A673 (cell line): ENCODE results near the gene LDLRAD3. TPM values are rescaled to one million over a fixed set of nuclear protein-coding genes. Genes with fewer than 3 reads are reported as not detected.

ENCODE experiments used
- BruUV-seq: library from RNA; stranded (reverse); fragments of 400-500 nt; replicated peaks from 2 replicates; lab custom pipeline; 2021; lab: Mats Ljungman, UMichigan
- CTCF ChIA-PET: fragments of 300-600 bp; sonication (Branson Sonifier 250); formaldehyde crosslinking; loops from one replicate; lab custom pipeline; 2022; ENCODE audit warnings: antibody characterized with exemption; lab: Charles Lee
- POLR2A ChIA-PET: fragments of 300-600 bp; sonication (Branson Sonifier 250); formaldehyde crosslinking; loops from one replicate; lab custom pipeline; 2022; ENCODE audit warnings: antibody characterized with exemption; ENCODE audit not compliant: low non-redundant PET; lab: Charles Lee
- DNase-seq: peaks from one replicate; pipeline ENCODE4 v3.0.0-alpha.2; 2015; ENCODE audit warnings: low spot score
- H3K27ac ChIP-seq: fragments of 200-600 bp; sonication (generic); 2 replicates; pipeline ENCODE4 v1.5.1; 2016; ENCODE audit warnings: mixed run types, low read depth, mild to moderate bottlenecking, mixed read lengths, antibody characterized with exemption, low read length; ENCODE audit not compliant: poor library complexity, severe bottlenecking
- H3K27me3 ChIP-seq: fragments of 200-600 bp; sonication (generic); replicated peaks from 2 replicates; pipeline ENCODE4 v1.6.1; 2017; ENCODE audit warnings: mixed run types, low read depth, mild to moderate bottlenecking, mixed read lengths, antibody characterized with exemption, low read length; ENCODE audit not compliant: insufficient read depth, poor library complexity
- H3K36me3 ChIP-seq: fragments of 200-600 bp; sonication (generic); 2 replicates; pipeline ENCODE4 v1.6.1; 2016; ENCODE audit warnings: mixed run types, mild to moderate bottlenecking, mixed read lengths, antibody characterized with exemption, low read length; ENCODE audit not compliant: insufficient read depth, poor library complexity, severe bottlenecking
- H3K4me1 ChIP-seq: fragments of 200-600 bp; sonication (generic); 2 replicates; pipeline ENCODE4 v1.6.1; 2017; ENCODE audit warnings: mixed run types, mild to moderate bottlenecking, mixed read lengths, antibody characterized with exemption, low read length; ENCODE audit not compliant: insufficient read depth, poor library complexity, severe bottlenecking
- H3K4me3 ChIP-seq: fragments of 200-600 bp; sonication (generic); 2 replicates; pipeline ENCODE4 v1.5.1; 2016; ENCODE audit warnings: low read depth, mixed run types, mild to moderate bottlenecking, mixed read lengths, low read length; ENCODE audit not compliant: poor library complexity, severe bottlenecking
- H3K9me3 ChIP-seq: fragments of 200-600 bp; sonication (generic); 2 replicates; pipeline ENCODE4 v1.6.1; 2016; ENCODE audit warnings: mixed run types, low read depth, mild to moderate bottlenecking, mixed read lengths, antibody characterized with exemption, low read length; ENCODE audit not compliant: poor library complexity, severe bottlenecking
- CTCF ChIP-seq: fragments of 300-800, 200-600 bp; sonication (generic); conservative IDR thresholded peaks from 2 replicates; pipeline ENCODE4 v1.5.1; 2017; ENCODE audit warnings: low read depth, mild to moderate bottlenecking, antibody characterized with exemption, low read length, moderate library complexity, mixed read lengths
- EZH2 ChIP-seq: fragments of 200-600 bp; sonication (generic); IDR thresholded peaks from 2 replicates; pipeline ENCODE4 v1.6.1; 2017; ENCODE audit warnings: borderline replicate concordance, low read depth, mild to moderate bottlenecking, mixed read lengths, antibody characterized with exemption, low read length; ENCODE audit not compliant: poor library complexity, severe bottlenecking
- intact Hi-C: fragments of 100-400 bp; cut with micrococcal nuclease; formaldehyde crosslinking; loops from one replicate; pipeline ENCODE4 v1.10.0; 2022; ENCODE audit not compliant: unreplicated experiment
- total RNA-seq: library from RNA; stranded (reverse); gene quantifications from 2 replicates; pipeline ENCODE4 v1.2.3, GENCODE V29; 2021

Gene LDLRAD3
- total RNA-seq, 1 experiment from 2014 or later, result 13.1 TPM

GRCh38 chr11:35954205-35954604 is 10.3 kb downstream of the LDLRAD3 start:
- Histone ChIP-seq H3K27ac (no peak overlapping the region), H3K4me3 (no peak overlapping the region), H3K4me1 (peaks cover 8% of the 10 kb centered on the region), H3K27me3 (no peaks in the 10 kb centered on the region), H3K9me3 (no peaks in the 10 kb centered on the region), H3K36me3 (no peaks in the 10 kb centered on the region)
- no peak for DNase-seq
- BruUV-seq, result no TSS peak
- POLR2A ChIA-PET, result no interaction called here
- CTCF ChIA-PET, result no interaction called here
- intact Hi-C loops, result no loop called here
- TF ChIP-seq EZH2 (no peak), CTCF (no peak)

GRCh38 chr11:35955636-35956035 is 11.8 kb downstream of the LDLRAD3 start:
- H3K4me1 ChIP-seq, result peaks cover 8% of the 10 kb centered on the region
- no TSS peak for BruUV-seq
- no peak overlapping the region for H3K4me3 ChIP-seq
- no peak for DNase-seq
- H3K27me3 ChIP-seq, result no peaks in the 10 kb centered on the region
- ChIA-PET CTCF (no interaction called here), POLR2A (no interaction called here)
- H3K36me3 ChIP-seq, result no peaks in the 10 kb centered on the region
- intact Hi-C loops, result no loop called here
- no peak overlapping the region for H3K27ac ChIP-seq
- TF ChIP-seq CTCF (no peak), EZH2 (no peak)
- H3K9me3 ChIP-seq, result no peaks in the 10 kb centered on the region

- no peak for DNase-seq
- Histone ChIP-seq H3K4me3 (no peak overlapping the region), H3K27me3 (no peaks in the 10 kb centered on the region), H3K36me3 (no peaks in the 10 kb centered on the region), H3K4me1 (no peaks in the 10 kb centered on the region), H3K9me3 (no peaks in the 10 kb centered on the region), H3K27ac (no peak overlapping the region)
- ChIA-PET CTCF (no interaction called here), POLR2A (no interaction called here)
- TF ChIP-seq EZH2 (no peak), CTCF (no peak)
- BruUV-seq, result no TSS peak
- intact Hi-C loops, result no loop called here
Measured at GRCh38 chr11:35962369-35963138, 18.7 kb downstream of the LDLRAD3 start.
